Erythroblast (primary cell): ENCODE data around the gene HS1BP3.

Experiments used
- GATA1 ChIP-seq: IDR thresholded peaks from 2 replicates; pipeline ENCODE4 v1.6.1; 2011; ENCODE audit warnings: low read depth, mild to moderate bottlenecking, control low read depth, low read length, moderate library complexity
- POLR2A ChIP-seq: IDR thresholded peaks from 2 replicates; pipeline ENCODE4 v1.6.1; 2011; ENCODE audit warnings: mild to moderate bottlenecking, low read length

DNA sequence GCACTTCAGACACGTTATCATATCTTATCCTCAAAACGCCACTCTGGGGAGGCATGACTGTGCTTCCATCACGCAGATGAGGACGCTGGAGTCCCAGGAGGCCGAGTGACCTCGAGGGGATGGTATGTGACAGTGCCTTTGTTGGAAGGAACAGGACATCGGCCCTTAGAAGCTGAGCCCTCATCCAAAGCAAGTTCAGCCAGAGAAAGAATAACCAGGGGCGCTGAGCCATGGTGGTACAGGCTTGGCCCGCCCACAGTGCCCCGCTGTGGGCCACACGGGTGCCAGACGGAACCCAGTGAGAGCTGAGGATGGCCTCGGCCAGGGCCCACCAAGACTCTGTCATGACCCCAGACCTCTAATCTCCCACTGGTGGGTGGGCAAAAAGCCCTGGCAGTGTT lies 31.3 kb downstream of the HS1BP3 start:
- no peak for TF ChIP-seq POLR2A
- no peak for TF ChIP-seq GATA1
